ENCODE measurements around the gene AP1G2. TPM values are rescaled to one million over a fixed set of nuclear protein-coding genes. Genes with fewer than 3 reads are reported as not detected.
"Not testable (repeated sequence)": the region's sequence is repeated elsewhere in the genome, so short reads cannot be mapped to it uniquely, and the experiment has no call there.

Gene AP1G2
- total RNA-seq, 2 experiments from 2014 or later = 205 to 216 TPM

GRCh38 chr14:23589606-23590005 lies 22.0 kb upstream of the AP1G2 start:
- H3K4me3 Mint-ChIP-seq = no peak overlapping the region
- H3K27ac Mint-ChIP-seq = no peak overlapping the region
- H3K4me1 Mint-ChIP-seq (ENCODE audit: low read depth) = peaks cover 3% of the 10 kb centered on the region
- H3K27me3 Mint-ChIP-seq (ENCODE audit: low read depth) = peaks cover 10% of the 10 kb centered on the region
- H3K36me3 Mint-ChIP-seq (ENCODE audit: low read depth) = no peaks in the 10 kb centered on the region
- no peaks in the 10 kb centered on the region for H3K9me3 Mint-ChIP-seq
- intact Hi-C loops (cut with micrococcal nuclease) = loop anchor here (1.0 kb wide), 5 partner anchors 43 to 365 kb away; no protein-coding TSS in a partner anchor
- no peak for DNase-seq
- CTCF ChIA-PET = interaction anchor here (0.5 to 4.5 kb wide), 20 partner anchors 9 to 765 kb away, joined by 3 to 61 read pairs (median 4); no protein-coding TSS in a partner anchor

GRCh38 chr14:23588884-23589598 lies 21.4 kb upstream of the AP1G2 start:
- intact Hi-C loops (cut with micrococcal nuclease) = loop anchor here (1.0 kb wide), 5 partner anchors 43 to 365 kb away; no protein-coding TSS in a partner anchor
- no peaks in the 10 kb centered on the region for H3K36me3 Mint-ChIP-seq (ENCODE audit: low read depth)
- H3K27ac Mint-ChIP-seq = no peak overlapping the region
- H3K4me3 Mint-ChIP-seq = no peak overlapping the region
- peak; percentile 91 for DNase-seq
- H3K27me3 Mint-ChIP-seq (ENCODE audit: low read depth) = peaks cover 15% of the 10 kb centered on the region
- CTCF ChIA-PET = interaction anchor here (0.6 to 4.5 kb wide), 23 partner anchors 8 to 520 kb away, joined by 3 to 61 read pairs (median 4); no protein-coding TSS in a partner anchor
- no peaks in the 10 kb centered on the region for H3K9me3 Mint-ChIP-seq
- peaks cover 3% of the 10 kb centered on the region for H3K4me1 Mint-ChIP-seq (ENCODE audit: low read depth)

GRCh38 chr14:23584527-23585203 lies 17.1 kb upstream of the AP1G2 start:
- H3K27ac Mint-ChIP-seq; H3K9me3 Mint-ChIP-seq; H3K4me3 Mint-ChIP-seq; DNase-seq; H3K4me1 Mint-ChIP-seq (ENCODE audit: low read depth); intact Hi-C loops (cut with micrococcal nuclease); H3K36me3 Mint-ChIP-seq (ENCODE audit: low read depth): not testable (repeated sequence)
- H3K27me3 Mint-ChIP-seq (ENCODE audit: low read depth) = peaks cover 28% of the 10 kb centered on the region
- CTCF ChIA-PET = interaction anchor here (1.2 to 1.8 kb wide), 3 partner anchors 47 to 81 kb away, joined by 3 to 5 read pairs (median 3); no protein-coding TSS in a partner anchor

GRCh38 chr14:23583761-23584526 lies 16.4 kb upstream of the AP1G2 start:
- CTCF ChIA-PET = interaction anchor here (0.6 to 1.8 kb wide), 3 partner anchors 48 to 238 kb away, joined by 3 to 5 read pairs (median 3); no protein-coding TSS in a partner anchor
- H3K27me3 Mint-ChIP-seq (ENCODE audit: low read depth) = peaks cover 32% of the 10 kb centered on the region
- H3K36me3 Mint-ChIP-seq (ENCODE audit: low read depth) = not testable (repeated sequence)

GRCh38 chr14:23582906-23583760 lies 15.5 kb upstream of the AP1G2 start:
- intact Hi-C loops (cut with micrococcal nuclease) = no loop called here
- DNase-seq = no peak
- Mint-ChIP-seq H3K9me3 (no peaks in the 10 kb centered on the region), H3K27me3 (ENCODE audit: low read depth) (peaks cover 34% of the 10 kb centered on the region), H3K4me1 (ENCODE audit: low read depth) (peaks cover 9% of the 10 kb centered on the region), H3K36me3 (ENCODE audit: low read depth) (no peaks in the 10 kb centered on the region), H3K4me3 (no peak overlapping the region), H3K27ac (no peak overlapping the region)
- CTCF ChIA-PET = interaction anchor here (0.6 to 1.8 kb wide), 4 partner anchors 20 to 507 kb away, joined by 3 to 5 read pairs (median 3); no protein-coding TSS in a partner anchor

More at GRCh38 chr14:23583761-23584526, 16.4 kb upstream of the AP1G2 start:
- H3K4me3 Mint-ChIP-seq; H3K4me1 Mint-ChIP-seq (ENCODE audit: low read depth); H3K9me3 Mint-ChIP-seq; H3K27ac Mint-ChIP-seq; intact Hi-C loops (cut with micrococcal nuclease); DNase-seq: not testable (repeated sequence)

DNA sequence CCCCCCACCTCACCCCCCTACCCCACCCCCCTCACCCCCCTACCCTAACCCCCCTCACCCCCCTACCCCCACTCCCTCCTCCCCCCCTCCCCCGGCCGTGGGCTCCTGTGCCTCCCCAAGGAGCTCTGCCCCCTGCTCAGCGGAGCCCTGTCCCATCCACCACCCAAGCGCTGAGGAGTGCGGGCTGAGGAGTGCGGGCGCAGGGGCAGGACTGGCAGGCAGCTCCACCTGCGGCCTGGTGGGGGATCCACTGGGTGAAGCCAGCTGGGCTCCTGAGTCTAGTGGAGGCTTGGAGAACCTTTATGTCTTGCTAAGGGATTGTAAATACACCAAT lies 13.3 kb upstream of the AP1G2 start:
- intact Hi-C loops (cut with micrococcal nuclease) = no loop called here
- Mint-ChIP-seq H3K27ac (no peak overlapping the region), H3K4me3 (no peak overlapping the region), H3K36me3 (ENCODE audit: low read depth) (no peaks in the 10 kb centered on the region), H3K27me3 (ENCODE audit: low read depth) (peaks cover 43% of the 10 kb centered on the region), H3K4me1 (ENCODE audit: low read depth) (peaks cover 19% of the 10 kb centered on the region), H3K9me3 (no peaks in the 10 kb centered on the region)
- no peak for DNase-seq
- CTCF ChIA-PET = interaction anchor here (1.7 to 2.2 kb wide), 2 partner anchors 9 to 51 kb away, joined by 5 to 7 read pairs; no protein-coding TSS in a partner anchor

DNA sequence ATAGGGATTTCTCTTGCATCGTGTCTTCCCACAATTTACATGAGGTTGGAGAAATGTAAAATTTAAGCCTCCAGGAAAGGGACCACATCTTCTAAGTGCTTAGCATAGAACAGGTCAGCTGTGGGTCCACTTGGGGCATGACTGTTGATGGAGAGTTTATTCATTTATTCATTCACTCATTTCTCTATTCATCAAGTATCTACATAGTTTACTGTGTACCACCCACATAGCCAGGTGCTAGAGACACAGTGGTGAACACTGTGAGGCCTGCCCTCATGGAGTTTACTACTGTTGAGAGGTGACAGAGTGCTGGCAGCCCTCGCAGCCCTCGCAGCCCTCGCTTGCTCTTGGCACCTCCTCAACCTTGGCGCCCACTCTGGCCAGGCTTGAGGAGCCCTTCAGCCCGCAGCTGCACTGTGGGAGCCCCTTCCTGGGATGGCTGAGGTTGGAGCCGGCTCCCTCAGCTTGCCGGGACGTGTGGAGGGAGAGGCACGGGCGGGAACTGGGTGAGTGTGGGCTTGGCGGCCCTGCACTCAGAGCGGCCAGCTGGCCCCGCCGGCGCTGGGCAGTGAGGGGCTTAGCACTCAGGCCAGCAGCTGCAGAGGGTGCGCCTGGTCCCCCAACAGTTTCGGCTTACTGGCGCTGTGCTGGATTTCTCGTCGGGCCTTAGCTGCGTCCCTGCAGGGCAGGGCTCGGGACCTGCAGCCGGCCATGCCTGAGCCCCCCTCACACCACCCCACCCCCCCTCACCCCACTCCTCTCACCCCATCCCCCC lies 12.7 kb upstream of the AP1G2 start:
- H3K4me3 Mint-ChIP-seq = no peak overlapping the region
- H3K27ac Mint-ChIP-seq = no peak overlapping the region
- H3K9me3 Mint-ChIP-seq = no peaks in the 10 kb centered on the region
- intact Hi-C loops (cut with micrococcal nuclease) = no loop called here
- CTCF ChIA-PET = interaction anchor here (1.7 to 2.2 kb wide), 2 partner anchors 9 to 52 kb away, joined by 5 to 7 read pairs; no protein-coding TSS in a partner anchor
- H3K27me3 Mint-ChIP-seq (ENCODE audit: low read depth) = peaks cover 42% of the 10 kb centered on the region
- H3K4me1 Mint-ChIP-seq (ENCODE audit: low read depth) = peaks cover 19% of the 10 kb centered on the region
- no peak for DNase-seq
- H3K36me3 Mint-ChIP-seq (ENCODE audit: low read depth) = no peaks in the 10 kb centered on the region

DNA sequence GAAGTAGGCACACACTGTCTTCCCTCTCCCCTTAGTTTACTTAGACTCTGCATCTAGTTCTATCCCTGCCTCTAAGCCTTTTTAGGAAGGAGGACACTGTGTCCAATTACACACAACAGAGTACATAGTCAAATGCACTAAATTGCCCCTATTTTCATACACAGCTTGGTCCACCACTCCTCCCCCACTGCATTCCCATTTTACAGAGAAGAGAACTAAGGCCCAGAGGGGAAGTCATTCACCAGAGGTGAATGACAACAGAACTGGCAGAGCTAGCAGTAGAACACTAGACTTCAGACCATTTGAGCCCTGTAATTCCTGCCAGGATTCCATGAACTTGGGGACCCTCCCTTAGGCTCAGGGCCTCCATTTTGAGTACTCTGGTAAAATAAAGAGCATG lies 12.1 kb upstream of the AP1G2 start:
- Mint-ChIP-seq H3K9me3 (no peaks in the 10 kb centered on the region), H3K36me3 (ENCODE audit: low read depth) (no peaks in the 10 kb centered on the region), H3K27ac (no peak overlapping the region), H3K27me3 (ENCODE audit: low read depth) (peaks cover 45% of the 10 kb centered on the region), H3K4me1 (ENCODE audit: low read depth) (peaks cover 19% of the 10 kb centered on the region), H3K4me3 (no peak overlapping the region)
- no peak for DNase-seq
- intact Hi-C loops (cut with micrococcal nuclease) = no loop called here
- CTCF ChIA-PET = interaction anchor here (2.2 kb wide), 1 partner anchor 52 kb away, joined by 7 read pairs; no protein-coding TSS in a partner anchor

GRCh38 chr14:23579311-23579630 lies 11.7 kb upstream of the AP1G2 start:
- H3K27ac Mint-ChIP-seq = no peak overlapping the region
- intact Hi-C loops (cut with micrococcal nuclease) = no loop called here

GRCh38 chr14:23578560-23579310 lies 11.1 kb upstream of the AP1G2 start, which contains the start of gene JPH4:
JPH4 (minus strand) TSS chr14:23578790; CDS start chr14:23577453, 1,337 bp downstream.
- Mint-ChIP-seq H3K27ac (no peak within 1 kb of the TSS), H3K4me1 (ENCODE audit: low read depth) (peaks cover 19% of the 10 kb centered on the region), H3K4me3 (no peak within 1 kb of the TSS), H3K27me3 (ENCODE audit: low read depth) (peaks cover 38% of the 10 kb centered on the region), H3K9me3 (no peaks in the 10 kb centered on the region), H3K36me3 (ENCODE audit: low read depth) (no peaks in the 10 kb centered on the region)
- DNase-seq = no peak
- intact Hi-C loops (cut with micrococcal nuclease) = no loop called here
- CTCF ChIA-PET = interaction anchor here (0.7 kb wide), 1 partner anchor 23 kb away, joined by 3 read pairs; no protein-coding TSS in a partner anchor

More at GRCh38 chr14:23579311-23579630, 11.7 kb upstream of the AP1G2 start:
- no peaks in the 10 kb centered on the region for H3K9me3 Mint-ChIP-seq
- peaks cover 19% of the 10 kb centered on the region for H3K4me1 Mint-ChIP-seq (ENCODE audit: low read depth)
- no peak for DNase-seq
- CTCF ChIA-PET = no interaction called here
- no peaks in the 10 kb centered on the region for H3K36me3 Mint-ChIP-seq (ENCODE audit: low read depth)
- H3K27me3 Mint-ChIP-seq (ENCODE audit: low read depth) = peaks cover 42% of the 10 kb centered on the region
- H3K4me3 Mint-ChIP-seq = no peak overlapping the region

Measured in activated naive CD4-positive, alpha-beta T cell treated with anti-CD3 and anti-CD28 coated beads for 36 hours (primary cell).